A549 (cell line): ENCODE measurements around the gene NEAT1. TPM values are rescaled to one million over a fixed set of nuclear protein-coding genes. Genes with fewer than 3 reads are reported as not detected.

Experiments used
- ATAC-seq, 2 experiments: fragments of 200-7000 bp in 1 of 2; fragments of >200 bp in 1 of 2; cut with Nextera tagmentation in 1 of 2; cut with Tn5 transposase in 1 of 2; 3 replicates each; pipeline versions ENCODE4 v1.8.0 to v1.9.1; 2018 to 2020; ENCODE audit warnings: mild to moderate bottlenecking in 1 of 2, moderate library complexity in 1 of 2
- CTCF ChIA-PET: fragments of 300-600 bp; sonication (Branson Sonifier 250); formaldehyde crosslinking; extraction: SDS; loops from one replicate; lab custom pipeline; 2021; ENCODE audit warnings: antibody characterized with exemption, inconsistent platforms; lab: Yijun Ruan, JAX
- POLR2A ChIA-PET: fragments of 350-600 bp; formaldehyde crosslinking; extraction: SDS; loops from one replicate; lab custom pipeline; 2021; ENCODE audit warnings: antibody characterized with exemption, inconsistent platforms; lab: Yijun Ruan, JAX
- DNase-seq, 2 experiments: peaks; one replicate each; pipeline versions ENCODE4 v3.0.0 to v3.0.0-alpha.2; 2011 to 2016; ENCODE audit warnings: low read depth in 1 of 2, low spot score in 1 of 2
- FAIRE-seq: peaks from 2 replicates; lab custom pipeline; 2011; peaks lifted over from hg19 to GRCh38; lab: Jason Lieb, UNC
- H3K27ac ChIP-seq, 2 experiments: fragments of >200 bp; sonication (Bioruptor Twin); formaldehyde crosslinking; 3 replicates each; pipeline ENCODE4 v1.5.1; 2016 to 2017
- H3K4me1 ChIP-seq: fragments of >200 bp; sonication (Bioruptor Twin); formaldehyde crosslinking; 3 replicates; pipeline ENCODE4 v1.6.1; 2016
- H3K4me2 ChIP-seq: fragments of >200 bp; sonication (Bioruptor Twin); formaldehyde crosslinking; 3 replicates; pipeline ENCODE4 v1.6.1; 2016
- H3K4me3 ChIP-seq: fragments of >200 bp; sonication (Bioruptor Twin); formaldehyde crosslinking; 3 replicates; pipeline ENCODE4 v1.5.1; 2016
- H3K9me3 ChIP-seq: fragments of >200 bp; sonication (Bioruptor Twin); formaldehyde crosslinking; 3 replicates; pipeline ENCODE4 v1.6.1; 2016
- ATOH8 ChIP-seq: fragments of 250-450 bp; sonication (Bioruptor Pico); IDR thresholded peaks from 2 replicates; pipeline ENCODE4 v1.5.0; 2020; ENCODE audit warnings: low read depth, mild to moderate bottlenecking, moderate library complexity
- CBX2 ChIP-seq: fragments of 200-600 bp; sonication (generic); IDR thresholded peaks from 2 replicates; pipeline ENCODE4 v1.6.1; 2016; ENCODE audit warnings: low read depth, mild to moderate bottlenecking, borderline replicate concordance
- CEBPB ChIP-seq, 2 experiments: fragments of >200 bp in 1 of 2; sonication (Bioruptor Twin) in 1 of 2; formaldehyde crosslinking in 1 of 2; IDR thresholded peaks; 2 replicates each; pipeline ENCODE4 v1.6.1; 2012 to 2016
- CHD2 ChIP-seq: fragments of 150-350 bp; IDR thresholded peaks from 2 replicates; pipeline ENCODE4 v1.6.1; 2014; ENCODE audit warnings: low read length; ENCODE audit not compliant: partially characterized antibody
- CTCF ChIP-seq: fragments of >200 bp; sonication (Bioruptor Twin); formaldehyde crosslinking; IDR thresholded peaks from 3 replicates; pipeline ENCODE4 v1.5.1; 2016
- EHF ChIP-seq: fragments of 250-450 bp; sonication (Bioruptor Pico); IDR thresholded peaks from 2 replicates; pipeline ENCODE4 v1.5.0; 2020; ENCODE audit warnings: mild to moderate bottlenecking
- EHMT2 ChIP-seq: fragments of 200-600 bp; sonication (generic); IDR thresholded peaks from 2 replicates; pipeline ENCODE4 v1.6.1; 2016; ENCODE audit warnings: antibody characterized with exemption, low read depth, mild to moderate bottlenecking, moderate library complexity
- EP300 ChIP-seq, 2 experiments: fragments of >200 bp; sonication (Bioruptor Twin); formaldehyde crosslinking; IDR thresholded peaks; 2 replicates in 1 of 2; 3 replicates in 1 of 2; pipeline ENCODE4 v1.6.1; 2016 to 2017
- ESRRA ChIP-seq: fragments of 150-350 bp; IDR thresholded peaks from 2 replicates; pipeline ENCODE4 v1.6.1; 2014; ENCODE audit warnings: mild to moderate bottlenecking, low read length, borderline replicate concordance
- FOSB ChIP-seq: fragments of 250-450 bp; sonication (Bioruptor Pico); IDR thresholded peaks from 2 replicates; pipeline ENCODE4 v1.5.0; 2020; ENCODE audit warnings: mild to moderate bottlenecking, moderate library complexity
- FOXS1 ChIP-seq: fragments of 250-450 bp; sonication (Bioruptor Pico); IDR thresholded peaks from 2 replicates; pipeline ENCODE4 v1.5.0; 2020; ENCODE audit warnings: mild to moderate bottlenecking, moderate library complexity
- HDAC2 ChIP-seq: fragments of 200-600 bp; sonication (generic); IDR thresholded peaks from 2 replicates; pipeline ENCODE4 v1.6.1; 2016
- HES2 ChIP-seq: fragments of >200 bp; sonication (Bioruptor Twin); formaldehyde crosslinking; IDR thresholded peaks from 2 replicates; pipeline ENCODE4 v1.6.1; 2016
- HOXA7 ChIP-seq: fragments of 250-450 bp; sonication (Bioruptor Pico); IDR thresholded peaks from 2 replicates; pipeline ENCODE4 v1.5.0; 2020; ENCODE audit warnings: mild to moderate bottlenecking, moderate library complexity
- HOXB13 ChIP-seq: fragments of 250-450 bp; sonication (Bioruptor Pico); IDR thresholded peaks from 2 replicates; pipeline ENCODE4 v1.5.0; 2020; ENCODE audit warnings: low read depth, mild to moderate bottlenecking, moderate library complexity
- HOXB5 ChIP-seq: fragments of 250-450 bp; sonication (Bioruptor Pico); IDR thresholded peaks from 2 replicates; pipeline ENCODE4 v1.5.0; 2020; ENCODE audit warnings: mild to moderate bottlenecking, moderate library complexity
- JUNB ChIP-seq: fragments of >200 bp; sonication (Bioruptor Twin); formaldehyde crosslinking; IDR thresholded peaks from 2 replicates; pipeline ENCODE4 v1.6.1; 2016
- KDM1A ChIP-seq: fragments of 200-600 bp; sonication (generic); IDR thresholded peaks from 2 replicates; pipeline ENCODE4 v1.6.1; 2016; ENCODE audit warnings: low read depth, mild to moderate bottlenecking
- KDM5A ChIP-seq: fragments of 200-600 bp; sonication (generic); IDR thresholded peaks from 2 replicates; pipeline ENCODE4 v1.6.1; 2016; ENCODE audit warnings: antibody characterized with exemption, mild to moderate bottlenecking
- MAFK ChIP-seq: fragments of 450-650 bp; IDR thresholded peaks from 2 replicates; pipeline ENCODE4 v1.6.1; 2014; ENCODE audit not compliant: partially characterized antibody
- MYC ChIP-seq: IDR thresholded peaks from 2 replicates; pipeline ENCODE4 v1.6.1; 2012; ENCODE audit warnings: mild to moderate bottlenecking, inconsistent platforms, low read length, improper control_type of control experiment, borderline replicate concordance
- NFE2L2 ChIP-seq: fragments of 150-350 bp; conservative IDR thresholded peaks from 2 replicates; pipeline ENCODE4 v1.6.1; 2014; ENCODE audit warnings: low read length
- NPAS2 ChIP-seq: fragments of 250-450 bp; sonication (Bioruptor Pico); IDR thresholded peaks from 2 replicates; pipeline ENCODE4 v1.8.0; 2022; ENCODE audit warnings: mild to moderate bottlenecking, moderate library complexity, borderline replicate concordance
- NR3C1 ChIP-seq: fragments of >200 bp; sonication (Bioruptor Twin); formaldehyde crosslinking; IDR thresholded peaks from 3 replicates; pipeline ENCODE4 v1.6.1; 2017
- PHF8 ChIP-seq: fragments of 200-600 bp; sonication (generic); IDR thresholded peaks from 2 replicates; pipeline ENCODE4 v1.6.1; 2016; ENCODE audit warnings: low read depth, mild to moderate bottlenecking, antibody characterized with exemption, moderate library complexity, borderline replicate concordance
- POLR2A ChIP-seq: IDR thresholded peaks from 2 replicates; pipeline ENCODE4 v1.6.1; 2012; ENCODE audit warnings: mild to moderate bottlenecking, low read length
- RAD21 ChIP-seq, 2 experiments: fragments of >200 bp in 1 of 2; sonication (Bioruptor Twin) in 1 of 2; formaldehyde crosslinking in 1 of 2; IDR thresholded peaks in 1 of 2; conservative IDR thresholded peaks in 1 of 2; 2 replicates in 1 of 2; 3 replicates in 1 of 2; pipeline ENCODE4 v1.6.1; 2012 to 2018; ENCODE audit warnings: inconsistent platforms in 1 of 2
- RARB ChIP-seq: fragments of 250-450 bp; sonication (Bioruptor Pico); IDR thresholded peaks from 2 replicates; pipeline ENCODE4 v1.8.0; 2021; ENCODE audit warnings: mild to moderate bottlenecking, moderate library complexity
- RCOR1 ChIP-seq: fragments of 150-350 bp; IDR thresholded peaks from 2 replicates; pipeline ENCODE4 v1.6.1; 2014; ENCODE audit warnings: antibody characterized with exemption, low read length, low read depth
- TP53 ChIP-seq: fragments of 250-450 bp; sonication (Bioruptor Pico); IDR thresholded peaks from 2 replicates; pipeline ENCODE4 v1.5.0; 2021; ENCODE audit warnings: mild to moderate bottlenecking, moderate library complexity
- ZFP36 ChIP-seq: fragments of 450-650 bp; IDR thresholded peaks from 2 replicates; pipeline ENCODE4 v1.6.1; 2014; ENCODE audit warnings: borderline replicate concordance; ENCODE audit not compliant: partially characterized antibody
- ZSCAN20 ChIP-seq: fragments of 250-450 bp; sonication (Bioruptor Pico); IDR thresholded peaks from 2 replicates; pipeline ENCODE4 v1.8.0; 2022; ENCODE audit warnings: mild to moderate bottlenecking, moderate library complexity
- WGBS: methylation state at CpG from one replicate; pipeline ENCODE4 v1.1.6; 2017; ENCODE audit errors: missing lambda C conversion rate; 5-methylcytosine and 5-hydroxymethylcytosine counted together
- polyA plus RNA-seq, 4 experiments: library from polyadenylated mRNA; depleted of rRNA in 3 of 4; stranded (reverse); fragments of >200 nt; fragmentation: RNase III in 1 of 4; extraction: RNeasy Plus Mini Kit Qiagen cat#74134 plus additional on column Dnase treatment in 1 of 4; gene quantifications; 2 replicates in 3 of 4; 3 replicates in 1 of 4; pipeline ENCODE4 v1.2.3, GENCODE V29; 2011 to 2017
- TF ChIP-seq, protein P1 (sequence below): IDR thresholded peaks from 2 replicates; pipeline ENCODE4 v1.6.1; 2012; ENCODE audit warnings: low read depth, borderline replicate concordance
- TF ChIP-seq, protein P2 (sequence below): fragments of 450-650 bp; IDR thresholded peaks from 2 replicates; pipeline ENCODE4 v1.6.1; 2014; ENCODE audit warnings: antibody characterized with exemption
- TF ChIP-seq, protein P3 (sequence below): IDR thresholded peaks from 2 replicates; pipeline ENCODE4 v1.6.1; 2012

Gene NEAT1
- polyA plus RNA-seq, 2 of the 4 experiments (the other 2 are of a cell fraction), result 314 to 1,223 TPM

DNA sequence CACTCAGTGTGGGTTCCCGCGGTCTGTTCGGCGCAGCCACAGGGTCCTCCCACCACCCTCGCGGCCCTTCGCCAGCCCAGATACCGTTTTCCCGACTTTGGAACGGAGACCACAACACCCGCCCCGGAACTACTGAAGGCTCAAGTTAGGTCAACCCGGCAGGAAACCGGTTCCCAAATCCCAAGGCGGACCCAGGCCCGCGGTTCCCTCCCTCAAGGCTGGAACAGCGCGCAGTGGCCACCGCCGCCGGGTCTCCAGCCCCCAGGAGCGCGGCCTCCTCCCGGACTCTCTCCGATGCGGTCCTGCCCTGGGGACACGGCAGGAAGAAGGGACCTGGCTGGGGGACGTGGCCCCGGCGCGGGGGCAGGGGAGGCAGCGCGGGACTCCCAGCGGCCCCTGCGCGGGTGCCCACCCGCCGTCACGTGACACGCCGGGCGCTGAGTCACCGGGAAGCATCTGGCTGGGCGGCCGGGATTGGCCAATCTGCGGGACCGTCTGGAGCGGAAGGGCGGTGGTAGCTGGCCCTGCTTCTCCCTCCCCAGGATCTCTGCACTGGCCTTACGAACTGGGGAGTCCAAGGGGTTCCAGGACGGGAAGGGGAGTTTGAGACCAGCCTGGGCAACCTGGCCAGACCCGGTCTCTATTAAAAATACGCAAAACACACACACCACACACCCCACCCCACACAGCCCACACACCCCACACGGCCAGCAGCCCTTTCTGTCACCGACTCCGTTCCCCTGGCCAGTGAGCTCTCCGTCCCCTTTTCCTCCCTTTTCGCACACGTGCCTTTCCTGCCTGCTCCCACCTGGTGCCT is 54.8 kb downstream of the NEAT1 start:
- no peaks in the 10 kb centered on the region for H3K9me3 ChIP-seq
- CTCF ChIA-PET, result interaction anchor here (0.7 to 25.6 kb wide), 5 partner anchors 12 to 116 kb away, joined by 3 to 947 read pairs (median 3); partner anchors contain the start of gene MALAT1
- FAIRE-seq, result no peak
- 1% methylated on average over 40 of the region's 60 CpGs for WGBS
- peak overlapping the region; percentile 54 for H3K4me3 ChIP-seq
- ATAC-seq, result peak; percentile 82 to 84
- DNase-seq, result peak; percentile 94 to 95
- POLR2A ChIA-PET, result interaction anchor here (0.5 to 8.3 kb wide), 12 partner anchors 21 to 61 kb away, joined by 3 to 1006 read pairs (median 4); partner anchors contain the start of genes MALAT1 and NEAT1
- peaks cover 79% of the 10 kb centered on the region for H3K4me1 ChIP-seq
- H3K4me2 ChIP-seq, result peak overlapping the region; percentile 96
- peak overlapping the region; percentile 93 to 99 for H3K27ac ChIP-seq
- TF ChIP-seq, protein P1, sequence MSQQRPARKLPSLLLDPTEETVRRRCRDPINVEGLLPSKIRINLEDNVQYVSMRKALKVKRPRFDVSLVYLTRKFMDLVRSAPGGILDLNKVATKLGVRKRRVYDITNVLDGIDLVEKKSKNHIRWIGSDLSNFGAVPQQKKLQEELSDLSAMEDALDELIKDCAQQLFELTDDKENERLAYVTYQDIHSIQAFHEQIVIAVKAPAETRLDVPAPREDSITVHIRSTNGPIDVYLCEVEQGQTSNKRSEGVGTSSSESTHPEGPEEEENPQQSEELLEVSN, result peak; percentile 80; the same call in 1 of the 2 replicates
- TF ChIP-seq HDAC2 (no peak), TP53 (CRISPR knock-in tag) (peak; percentile 8), HOXA7 (CRISPR knock-in tag) (no peak; the same call in 1 of the 2 replicates), POLR2A (peak; percentile 36), RCOR1 (no peak), MAFK (peak; percentile 55), HOXB5 (CRISPR knock-in tag) (no peak), CTCF (no peak), EHF (CRISPR knock-in tag) (peak; percentile 89), CHD2 (no peak), KDM5A (no peak), EP300 (IDR thresholded peaks at IDR 0.05) (peak in 1 of 2 experiments; percentile 24; a peak in 1 of 5 replicates), NR3C1 (no peak), FOSB (CRISPR knock-in tag) (no peak), RAD21 (conservative IDR thresholded peaks at IDR 0.05 in 1 of 2, IDR thresholded peaks at IDR 0.05 in 1 of 2) (peak; percentile 0 to 28; a peak in 2 of 5 replicates), ESRRA (no peak), RARB (peak; percentile 61; the same call in 1 of the 2 replicates), CBX2 (no peak), ZSCAN20 (CRISPR knock-in tag) (peak; percentile 85), NPAS2 (CRISPR knock-in tag) (no peak), HES2 (no peak), KDM1A (no peak), JUNB (peak; percentile 52), HOXB13 (no peak; the same call in 1 of the 2 replicates), EHMT2 (no peak), NFE2L2 (no peak), PHF8 (peak; percentile 71; the same call in 1 of the 2 replicates), MYC (0 out of 2 replicates have a peak, but pooled peaks have one; percentile 63), FOXS1 (no peak), CEBPB (IDR thresholded peaks at IDR 0.05) (peak; percentile 30 to 80; a peak in 3 of 4 replicates), ZFP36 (no peak), ATOH8 (CRISPR knock-in tag) (peak; percentile 88; the same call in 1 of the 2 replicates)
- TF ChIP-seq, protein P2, sequence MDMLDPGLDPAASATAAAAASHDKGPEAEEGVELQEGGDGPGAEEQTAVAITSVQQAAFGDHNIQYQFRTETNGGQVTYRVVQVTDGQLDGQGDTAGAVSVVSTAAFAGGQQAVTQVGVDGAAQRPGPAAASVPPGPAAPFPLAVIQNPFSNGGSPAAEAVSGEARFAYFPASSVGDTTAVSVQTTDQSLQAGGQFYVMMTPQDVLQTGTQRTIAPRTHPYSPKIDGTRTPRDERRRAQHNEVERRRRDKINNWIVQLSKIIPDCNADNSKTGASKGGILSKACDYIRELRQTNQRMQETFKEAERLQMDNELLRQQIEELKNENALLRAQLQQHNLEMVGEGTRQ, result peak; percentile 98
- TF ChIP-seq, protein P3, sequence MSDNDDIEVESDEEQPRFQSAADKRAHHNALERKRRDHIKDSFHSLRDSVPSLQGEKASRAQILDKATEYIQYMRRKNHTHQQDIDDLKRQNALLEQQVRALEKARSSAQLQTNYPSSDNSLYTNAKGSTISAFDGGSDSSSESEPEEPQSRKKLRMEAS, result peak; percentile 84
